DOHH2 (cell line): ENCODE results near the gene SLC22A12.
"Not testable (repeated sequence)": the region's sequence is repeated elsewhere in the genome, so short reads cannot be mapped to it uniquely, and the experiment has no call there.

ENCODE experiments used
- H3F3A ChIP-seq: fragments of 200-600 bp; sonication (generic), shearing (Covaris generic); 2 replicates; pipeline ENCODE4 v1.6.0; 2016; ENCODE audit warnings: antibody characterized with exemption, mild to moderate bottlenecking; ENCODE audit not compliant: control insufficient read depth, insufficient read depth
- H3K27ac ChIP-seq: fragments of 200-600 bp; sonication (generic); 2 replicates; pipeline ENCODE4 v1.5.1; 2014; ENCODE audit warnings: low read depth, mild to moderate bottlenecking, low read length, moderate library complexity
- H3K27me3 ChIP-seq: fragments of 200-600 bp; sonication (generic); 2 replicates; pipeline ENCODE4 v1.6.1; 2014; ENCODE audit warnings: mild to moderate bottlenecking, low read length, mixed read lengths; ENCODE audit not compliant: control insufficient read depth
- H3K36me3 ChIP-seq: fragments of 200-600 bp; sonication (generic); 2 replicates; pipeline ENCODE4 v1.6.1; 2014; ENCODE audit warnings: mild to moderate bottlenecking, low read length, moderate library complexity, mixed read lengths; ENCODE audit not compliant: control insufficient read depth
- H3K4me1 ChIP-seq: fragments of 200-600 bp; sonication (generic); 2 replicates; pipeline ENCODE4 v1.6.1; 2014; ENCODE audit warnings: mild to moderate bottlenecking, low read length, mixed read lengths; ENCODE audit not compliant: control insufficient read depth
- H3K4me2 ChIP-seq: fragments of 200-600 bp; sonication (generic); 2 replicates; pipeline ENCODE4 v1.6.0; 2014; ENCODE audit warnings: mild to moderate bottlenecking, low read length, moderate library complexity
- H3K4me3 ChIP-seq: fragments of 200-600 bp; sonication (generic); 2 replicates; pipeline ENCODE4 v1.5.1; 2014; ENCODE audit warnings: mild to moderate bottlenecking, low read length, mixed read lengths
- H3K79me2 ChIP-seq: fragments of 200-600 bp; sonication (generic); 2 replicates; pipeline ENCODE4 v1.6.1; 2014; ENCODE audit warnings: mild to moderate bottlenecking, low read length, mixed read lengths; ENCODE audit not compliant: control insufficient read depth
- H3K9me2 ChIP-seq: fragments of 200-600 bp; sonication (generic); replicated peaks from 2 replicates; pipeline ENCODE4 v1.6.1; 2014; ENCODE audit warnings: mild to moderate bottlenecking, low read length, mixed read lengths; ENCODE audit not compliant: control insufficient read depth
- H3K9me3 ChIP-seq: fragments of 200-600 bp; sonication (generic); 2 replicates; pipeline ENCODE4 v1.6.1; 2014; ENCODE audit warnings: antibody characterized with exemption, low read length, mixed read lengths; ENCODE audit not compliant: control insufficient read depth, insufficient read depth
- H4K20me1 ChIP-seq: fragments of 200-600 bp; sonication (generic); 2 replicates; pipeline ENCODE4 v1.6.0; 2014; ENCODE audit warnings: low read depth, mild to moderate bottlenecking, antibody characterized with exemption, low read length, moderate library complexity; ENCODE audit not compliant: control insufficient read depth, insufficient read depth
- CTCF ChIP-seq: fragments of 200-600 bp; sonication (generic); IDR thresholded peaks from one replicate; pipeline ENCODE4 v1.5.1; 2014; ENCODE audit warnings: antibody characterized with exemption, mild to moderate bottlenecking, low read depth, low read length; ENCODE audit not compliant: poor library complexity, severe bottlenecking
- EZH2phosphoT487 ChIP-seq: fragments of 200-600 bp; sonication (generic); IDR thresholded peaks from 2 replicates; pipeline ENCODE4 v1.6.1; 2017; ENCODE audit warnings: borderline replicate concordance, mild to moderate bottlenecking, antibody characterized with exemption, low read length, moderate library complexity, mixed read lengths

Gene SLC22A12

DNA sequence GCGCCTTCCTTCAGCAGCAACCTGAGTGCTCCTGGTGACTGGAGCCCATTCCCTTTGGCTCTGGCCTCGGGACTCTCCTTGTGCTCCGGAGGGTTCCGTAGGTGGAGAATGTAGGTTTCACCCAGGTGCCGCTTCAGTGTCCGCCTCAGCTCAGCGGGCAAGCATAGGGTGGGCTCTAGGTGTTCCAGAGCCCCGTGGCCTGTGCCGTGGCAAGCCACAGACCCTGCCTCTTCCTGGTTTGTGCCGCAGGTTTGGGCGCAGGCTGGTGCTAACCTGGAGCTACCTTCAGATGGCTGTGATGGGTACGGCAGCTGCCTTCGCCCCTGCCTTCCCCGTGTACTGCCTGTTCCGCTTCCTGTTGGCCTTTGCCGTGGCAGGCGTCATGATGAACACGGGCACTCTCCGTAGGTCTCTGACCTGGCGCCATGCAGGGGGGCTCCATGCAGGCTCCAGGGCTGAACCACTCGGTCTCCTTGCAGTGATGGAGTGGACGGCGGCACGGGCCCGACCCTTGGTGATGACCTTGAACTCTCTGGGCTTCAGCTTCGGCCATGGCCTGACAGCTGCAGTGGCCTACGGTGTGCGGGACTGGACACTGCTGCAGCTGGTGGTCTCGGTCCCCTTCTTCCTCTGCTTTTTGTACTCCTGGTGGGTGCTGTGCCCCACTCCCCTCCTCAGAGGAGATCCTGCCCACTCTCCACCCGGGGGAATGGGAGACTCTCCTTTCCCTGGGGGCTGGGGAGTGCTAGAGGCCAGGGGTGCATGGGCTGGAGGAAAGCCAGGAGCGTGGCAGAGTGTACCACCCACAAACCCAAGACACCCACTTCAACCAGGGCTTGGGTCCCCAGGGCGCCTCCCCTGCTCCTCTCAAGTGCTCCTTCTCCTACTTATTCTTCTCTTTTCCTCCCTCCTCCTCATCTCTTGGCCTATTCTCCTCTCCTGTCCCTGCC is 2.4 kb downstream of the SLC22A12 start:
- H3K4me3 ChIP-seq, result no peak overlapping the region
- H3F3A ChIP-seq, result no peaks in the 10 kb centered on the region
- no peaks in the 10 kb centered on the region for H3K4me1 ChIP-seq
- H3K4me2 ChIP-seq, result no peak overlapping the region
- no peak overlapping the region for H3K27ac ChIP-seq
- no peak for TF ChIP-seq EZH2phosphoT487
- no peak for TF ChIP-seq CTCF
- peaks cover 13% of the 10 kb centered on the region for H3K9me3 ChIP-seq
- no peaks in the 10 kb centered on the region for H3K27me3 ChIP-seq
- H3K79me2 ChIP-seq, result no peaks in the 10 kb centered on the region
- no peaks in the 10 kb centered on the region for H3K9me2 ChIP-seq
- H4K20me1 ChIP-seq, result no peaks in the 10 kb centered on the region
- H3K36me3 ChIP-seq, result no peaks in the 10 kb centered on the region

DNA sequence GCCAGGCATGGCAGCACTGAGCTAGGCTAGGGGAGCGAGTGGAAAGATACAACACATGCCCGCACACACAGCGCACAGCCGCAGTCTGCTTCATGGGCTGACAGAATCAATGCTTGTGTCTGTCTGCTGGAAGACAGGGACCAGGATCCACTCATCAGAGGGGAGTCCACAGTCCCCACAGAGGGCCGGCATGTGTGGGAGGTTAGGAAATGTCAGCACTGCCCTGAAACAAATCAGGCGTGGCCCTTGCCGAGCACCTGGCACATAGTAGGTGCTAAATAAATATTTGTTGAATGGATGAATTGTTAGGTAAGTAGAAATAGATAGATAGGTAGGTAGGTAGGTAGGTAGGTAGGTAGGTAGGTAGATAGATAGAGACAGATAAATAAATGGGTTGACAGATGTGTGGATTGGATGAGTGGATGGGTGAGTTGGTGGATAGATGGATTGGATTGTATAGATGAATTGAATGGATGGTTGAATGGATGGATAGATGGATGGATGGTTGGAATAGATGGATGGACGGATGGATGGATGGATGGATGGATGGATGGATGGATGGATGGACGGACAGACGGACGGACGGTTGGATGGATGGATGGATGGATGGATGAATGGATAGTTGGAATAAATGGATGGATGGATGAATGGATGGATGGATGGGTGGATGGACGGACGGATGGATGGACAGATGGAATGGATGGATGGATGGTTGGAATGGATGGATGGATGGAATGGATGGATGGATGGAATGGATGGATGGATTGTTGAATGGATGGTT is 3.3 kb downstream of the SLC22A12 start:
- no peaks in the 10 kb centered on the region for H3K36me3 ChIP-seq
- no peaks in the 10 kb centered on the region for H3K79me2 ChIP-seq

DNA sequence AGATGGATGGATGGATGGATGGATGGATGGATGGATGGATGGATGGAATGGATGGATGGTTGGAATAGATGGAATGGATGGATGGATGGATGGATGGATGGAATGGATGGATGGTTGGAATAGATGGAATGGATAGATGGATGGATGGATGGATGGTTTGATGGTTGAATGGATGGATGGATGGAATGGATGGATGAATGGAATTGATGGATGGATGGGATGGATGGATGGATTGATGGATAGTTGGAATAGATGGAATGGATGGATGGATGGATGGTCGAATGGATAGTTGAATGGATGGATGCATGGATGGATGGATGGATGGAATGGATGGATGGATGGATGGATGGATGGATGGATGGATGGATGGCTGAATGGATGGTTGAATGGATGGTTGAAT is 4.9 kb downstream of the SLC22A12 start:
- not testable (repeated sequence) for H3K36me3 ChIP-seq, H3K27ac ChIP-seq, H3K4me1 ChIP-seq, H3K9me3 ChIP-seq, H3F3A ChIP-seq, H3K4me3 ChIP-seq, H3K79me2 ChIP-seq, H3K27me3 ChIP-seq, H4K20me1 ChIP-seq, H3K4me2 ChIP-seq, H3K9me2 ChIP-seq

More for the DNA sequence above, 3.3 kb downstream of the SLC22A12 start:
- H3K27ac ChIP-seq, result no peak overlapping the region
- no peaks in the 10 kb centered on the region for H3K9me2 ChIP-seq
- no peaks in the 10 kb centered on the region for H3F3A ChIP-seq
- H3K4me1 ChIP-seq, result no peaks in the 10 kb centered on the region
- no peaks in the 10 kb centered on the region for H4K20me1 ChIP-seq
- TF ChIP-seq EZH2phosphoT487 (no peak), CTCF (no peak)
- H3K4me3 ChIP-seq, result no peak overlapping the region
- peaks cover 8% of the 10 kb centered on the region; the same call in 1 of the 2 replicates for H3K9me3 ChIP-seq
- H3K27me3 ChIP-seq, result no peaks in the 10 kb centered on the region
- no peak overlapping the region for H3K4me2 ChIP-seq
